Measurements from ENCODE around the gene LRP1. TPM values are rescaled to one million over a fixed set of nuclear protein-coding genes. Genes with fewer than 3 reads are reported as not detected.

Gene LRP1
- polyA plus RNA-seq (ENCODE audit: insufficient read length in 4 of 4), result 100 to 1,000 TPM in 1 of 4 donors, 10 to 100 TPM in 3; 65.3 to 234 (median 81.0) TPM

GRCh38 chr12:57127726-57128518 is at the start of gene LRP1:
Gene LRP1, plus strand, starts transcription at chr12:57128483. Its CDS starts 482 bp downstream, at chr12:57128965.
- peak in 1 of 4 donors; percentile 75 for DNase-seq (ENCODE audit: low read depth in 4 of 4, low spot score in 3 of 4)

- peak; percentile 99 to 100 (median 100) for DNase-seq (ENCODE audit: low read depth in 4 of 4, low spot score in 3 of 4)
Observed at GRCh38 chr12:57078519-57079404, 49.5 kb upstream of the LRP1 start, which contains the start of gene NEMP1. Gene NEMP1, minus strand, starts transcription at chr12:57078791. Its CDS starts 46 bp downstream, at chr12:57078745.

- DNase-seq (ENCODE audit: low read depth in 4 of 4, low spot score in 3 of 4), result no peak
Observed at GRCh38 chr12:57079821-57080220, 48.5 kb upstream of the LRP1 start.

GRCh38 chr12:57080855-57081254 is 47.4 kb upstream of the LRP1 start:
- no peak for DNase-seq (ENCODE audit: low read depth in 4 of 4, low spot score in 3 of 4)

GRCh38 chr12:57085999-57086492 is 42.2 kb upstream of the LRP1 start:
- DNase-seq (ENCODE audit: low read depth in 4 of 4, low spot score in 3 of 4), result peak in 3 of 4 donors; percentile 53 to 72 (median 65)

- peak in 3 of 4 donors; percentile 59 to 72 (median 68) for DNase-seq (ENCODE audit: low read depth in 4 of 4, low spot score in 3 of 4)
Observed at GRCh38 chr12:57086493-57087009, 41.7 kb upstream of the LRP1 start.

- peak in 3 of 4 donors; percentile 60 to 67 (median 61) for DNase-seq (ENCODE audit: low read depth in 4 of 4, low spot score in 3 of 4)
Observed at GRCh38 chr12:57087010-57087690, 41.1 kb upstream of the LRP1 start.

- peak in 3 of 4 donors; percentile 86 to 88 (median 87) for DNase-seq (ENCODE audit: low read depth in 4 of 4, low spot score in 3 of 4)
Observed at GRCh38 chr12:57087691-57088353, 40.5 kb upstream of the LRP1 start.

GRCh38 chr12:57088354-57089270 is 39.7 kb upstream of the LRP1 start, which contains the start of gene NAB2:
Gene NAB2, plus strand, starts transcription at chr12:57089114. Its CDS starts 158 bp downstream, at chr12:57089272.
- DNase-seq (ENCODE audit: low read depth in 4 of 4, low spot score in 3 of 4), result peak in 3 of 4 donors; percentile 83 to 88 (median 87)

GRCh38 chr12:57089271-57090245 is 38.7 kb upstream of the LRP1 start:
- DNase-seq (ENCODE audit: low read depth in 4 of 4, low spot score in 3 of 4), result peak in 3 of 4 donors; percentile 53 to 66 (median 66)

GRCh38 chr12:57090490-57090889 is 37.8 kb upstream of the LRP1 start:
- DNase-seq (ENCODE audit: low read depth in 4 of 4, low spot score in 3 of 4), result no peak

GRCh38 chr12:57090924-57091637 is 37.2 kb upstream of the LRP1 start:
- DNase-seq (ENCODE audit: low read depth in 4 of 4, low spot score in 3 of 4), result no peak

- no peak for DNase-seq (ENCODE audit: low read depth in 4 of 4, low spot score in 3 of 4)
Observed at GRCh38 chr12:57091638-57092528, 36.4 kb upstream of the LRP1 start.

- DNase-seq (ENCODE audit: low read depth in 4 of 4, low spot score in 3 of 4), result no peak
Observed at GRCh38 chr12:57092529-57092862, 35.8 kb upstream of the LRP1 start.

GRCh38 chr12:57092876-57093414 is 35.3 kb upstream of the LRP1 start:
- DNase-seq (ENCODE audit: low read depth in 4 of 4, low spot score in 3 of 4), result no peak

Data from left renal pelvis (tissue), 4 donors.